ENCODE measurements around the gene ID2.

Gene ID2

DNA sequence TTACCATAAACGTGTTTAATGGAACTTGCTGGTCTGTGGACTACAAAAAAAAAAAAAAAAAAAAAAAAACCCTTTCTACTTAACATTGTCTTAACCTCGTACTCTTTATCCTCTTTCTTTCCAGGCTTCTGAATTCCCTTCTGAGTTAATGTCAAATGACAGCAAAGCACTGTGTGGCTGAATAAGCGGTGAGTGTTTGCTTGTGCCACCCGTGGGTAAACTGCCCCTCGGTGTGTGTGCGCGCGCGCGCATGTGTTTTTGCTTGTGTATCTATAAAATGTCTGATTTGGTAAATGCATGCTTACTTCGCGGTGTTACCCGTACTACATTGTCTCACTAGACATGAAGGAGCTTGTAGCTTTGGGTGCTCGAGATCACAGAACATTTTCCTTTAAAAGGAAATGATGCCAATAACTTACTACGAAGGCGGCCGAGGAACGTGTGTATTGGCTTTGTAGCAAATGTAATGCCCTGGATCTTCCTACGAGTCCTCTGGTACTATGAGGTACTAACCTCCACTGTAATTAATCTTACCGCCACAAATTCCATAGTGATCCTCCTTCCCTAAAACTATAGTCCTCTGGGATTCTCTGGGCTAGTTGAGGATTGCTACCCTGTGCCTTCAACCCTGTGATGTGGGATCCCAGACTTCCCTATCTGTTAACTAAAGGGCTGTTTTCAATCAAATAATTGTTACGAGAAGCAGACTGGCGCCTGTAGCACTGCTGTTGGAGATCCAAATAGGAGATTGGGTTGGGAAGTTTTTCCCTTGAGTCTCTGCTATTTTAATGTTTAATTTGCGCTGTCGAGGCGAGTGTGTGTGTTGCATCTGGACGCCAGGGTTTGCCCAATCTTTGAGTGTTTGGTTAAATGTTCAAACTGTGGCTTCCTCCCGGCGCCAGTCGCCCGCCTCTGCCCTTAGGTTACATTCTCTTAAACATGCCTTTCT is 1.1 kb downstream of the ID2 start:
- peak overlapping the region; percentile 86 for H3K4me3 ChIP-seq (ENCODE audit: low read depth, low read length)

DNA sequence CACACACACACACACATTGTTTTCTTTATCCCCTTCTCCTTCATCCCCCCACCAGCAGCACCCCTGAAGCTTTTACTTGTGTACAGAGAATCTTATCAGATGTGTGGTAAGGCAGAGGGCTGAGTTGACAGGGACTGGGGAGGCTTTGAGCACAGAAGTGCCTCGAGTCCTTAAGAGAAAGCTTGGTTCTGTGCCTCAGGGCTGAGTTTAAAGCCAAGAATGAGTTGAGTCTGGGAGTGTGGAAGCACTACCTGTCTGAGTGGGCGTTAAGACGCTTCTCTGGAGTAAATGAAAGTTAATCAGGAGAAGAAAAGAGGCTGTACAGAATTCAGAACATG is 2.7 kb downstream of the ID2 start:
- peak overlapping the region; percentile 6 for H3K4me3 ChIP-seq (ENCODE audit: low read depth, low read length)

DNA sequence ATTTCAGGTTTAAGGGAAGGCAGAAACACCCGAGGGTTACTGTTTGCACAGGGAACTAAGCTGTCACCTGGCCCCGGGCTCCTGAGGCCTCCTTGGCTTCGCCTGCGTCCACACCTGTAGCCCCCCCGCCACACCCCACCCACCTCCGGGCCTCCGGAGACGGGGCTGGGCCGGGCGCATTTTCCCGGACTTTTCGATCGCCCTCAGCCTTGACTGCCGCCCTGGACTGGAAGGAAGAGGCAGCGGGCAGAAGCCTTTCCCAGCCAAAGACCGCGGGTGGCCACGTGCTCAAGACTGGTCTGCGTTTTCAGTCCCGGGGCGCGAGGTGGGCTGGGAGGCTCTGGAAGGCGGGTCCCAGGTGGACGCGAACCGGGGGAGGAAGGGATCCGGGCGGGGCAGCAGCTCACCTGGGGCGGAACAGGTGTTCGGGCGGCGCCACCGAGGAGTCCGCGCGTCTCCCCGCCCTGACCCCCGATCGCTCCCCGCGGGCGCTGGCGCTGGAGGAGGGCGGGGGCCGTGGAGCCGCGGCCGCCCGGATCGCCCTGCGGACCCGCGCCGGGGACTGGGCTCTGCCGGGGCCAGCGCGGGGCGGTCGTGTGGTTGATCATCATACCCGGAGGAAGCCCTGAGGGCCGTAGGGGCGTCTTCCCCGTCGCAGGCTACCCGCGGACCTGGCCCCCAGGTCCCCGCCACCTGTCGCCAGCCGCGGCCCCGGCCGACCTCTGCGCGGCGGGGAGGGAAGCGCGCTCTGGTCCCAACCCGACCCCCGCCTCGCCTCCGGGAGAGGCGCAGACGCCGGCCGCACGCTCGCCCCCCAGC is 3.2 kb downstream of the ID2 start:
- peak overlapping the region; percentile 31 for H3K4me3 ChIP-seq (ENCODE audit: low read depth, low read length)

DNA sequence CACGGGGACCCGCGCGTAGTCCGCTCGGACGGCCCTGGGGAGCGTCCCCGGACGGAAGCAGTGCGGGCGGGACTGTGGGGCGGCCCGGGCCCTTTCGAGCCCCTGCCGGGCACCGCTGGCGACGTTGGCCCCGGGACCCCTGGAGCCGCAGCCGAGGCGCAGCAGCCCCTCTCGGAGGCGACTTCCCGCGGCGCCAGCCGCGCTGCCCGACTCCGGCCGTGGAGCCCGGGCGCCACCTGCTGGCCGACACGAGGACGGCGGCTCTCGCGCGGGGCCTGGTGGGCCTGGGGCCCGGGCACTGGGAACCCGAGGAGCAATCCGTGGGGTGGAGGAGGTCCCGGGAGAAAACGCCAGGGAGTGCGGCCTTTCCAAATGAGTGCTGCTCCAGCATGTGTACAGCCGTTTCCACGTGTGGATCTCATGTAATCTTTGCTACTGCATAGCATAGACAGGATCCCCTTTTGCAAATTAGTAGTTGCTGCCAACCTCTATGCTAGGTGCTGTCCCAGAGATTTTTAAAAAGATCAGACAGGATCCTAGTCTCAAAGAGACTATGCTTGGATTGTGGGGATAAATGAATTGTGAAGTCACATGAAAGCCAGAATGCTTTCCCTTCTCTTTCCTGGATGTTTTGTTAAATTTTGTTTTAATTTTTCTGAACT is 4.0 kb downstream of the ID2 start:
- peak overlapping the region; percentile 31 for H3K4me3 ChIP-seq (ENCODE audit: low read depth, low read length)

DNA sequence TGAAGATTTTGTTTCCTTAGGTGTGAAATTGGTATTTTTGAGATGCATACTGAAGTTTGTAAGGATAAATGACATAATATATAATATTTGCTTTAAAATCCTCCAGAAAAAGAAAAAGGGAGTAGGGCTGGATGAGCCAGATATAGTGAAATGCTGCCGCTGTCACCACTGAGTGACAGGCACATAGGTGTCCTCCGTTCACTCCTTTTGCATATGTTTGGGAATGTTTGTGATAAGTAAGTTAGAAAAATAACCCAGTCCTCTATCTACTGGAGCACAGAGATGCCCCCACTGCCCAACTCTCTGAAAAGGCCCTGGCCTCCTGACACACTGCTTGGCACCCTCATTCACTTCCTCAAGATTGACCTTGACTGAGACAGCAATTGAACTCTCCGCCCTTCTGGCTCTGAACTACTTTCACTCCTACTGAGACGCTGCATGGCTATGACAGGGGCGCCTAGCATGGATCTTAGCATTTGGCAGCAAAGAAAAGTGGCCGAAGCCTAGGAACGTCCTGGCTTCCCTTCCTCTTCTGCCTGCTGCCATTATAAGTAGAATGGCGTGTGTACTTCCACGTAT is 10.1 kb downstream of the ID2 start:
- H3K4me3 ChIP-seq (ENCODE audit: low read depth, low read length): no peak overlapping the region

DNA sequence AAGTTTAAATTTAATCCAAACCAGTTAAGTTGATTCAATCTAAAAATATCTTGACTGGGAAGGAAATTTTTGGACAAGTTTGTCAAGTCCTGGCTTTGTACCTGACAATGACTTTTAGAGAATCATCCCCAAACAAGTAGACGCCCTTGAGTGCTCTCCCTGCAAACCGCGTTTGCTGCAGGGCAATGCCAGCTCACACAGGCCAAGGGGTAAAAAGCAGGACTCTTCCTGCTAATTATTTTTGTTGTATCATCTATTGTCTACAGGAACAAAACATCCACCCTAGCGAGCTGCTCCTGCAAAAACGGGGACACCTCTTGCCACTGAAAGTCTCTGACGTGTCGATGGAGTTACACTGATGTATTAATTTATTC is 10.9 kb downstream of the ID2 start:
- no peak overlapping the region for H3K4me3 ChIP-seq (ENCODE audit: low read depth, low read length)

DNA sequence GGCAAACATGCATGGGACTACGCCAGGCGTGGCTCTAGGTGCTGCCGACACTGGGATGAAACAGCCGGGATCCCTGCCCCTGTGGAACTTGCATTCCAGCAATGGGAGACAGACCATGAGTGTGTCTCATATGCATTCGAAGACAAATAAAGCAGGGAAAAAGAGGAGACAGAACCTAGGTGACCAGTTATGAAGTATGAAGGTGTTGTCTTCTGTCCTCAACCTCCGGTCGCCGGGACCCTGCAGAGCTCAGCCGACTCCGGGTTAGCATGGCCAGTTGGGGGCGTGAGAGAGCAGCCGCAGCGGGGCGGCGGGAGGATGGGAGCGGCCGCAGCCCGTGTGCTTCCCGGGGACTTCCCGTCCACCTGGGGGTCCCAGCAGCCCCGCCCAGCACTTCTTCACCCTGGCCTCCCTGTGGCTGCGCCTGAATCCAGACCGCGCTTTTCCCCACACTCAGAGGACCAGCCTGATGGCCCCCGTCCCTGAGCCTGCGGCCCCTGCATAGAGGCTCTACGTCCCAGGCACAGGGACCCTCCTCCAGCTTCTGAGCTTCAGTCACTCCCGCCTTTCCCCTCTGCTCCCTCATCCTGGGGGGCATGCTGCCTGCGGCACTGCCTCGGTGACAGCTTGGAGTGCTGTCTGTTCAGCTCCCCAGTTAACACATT is 11.4 kb downstream of the ID2 start:
- peak overlapping the region; percentile 13 for H3K4me3 ChIP-seq (ENCODE audit: low read depth, low read length)

DNA sequence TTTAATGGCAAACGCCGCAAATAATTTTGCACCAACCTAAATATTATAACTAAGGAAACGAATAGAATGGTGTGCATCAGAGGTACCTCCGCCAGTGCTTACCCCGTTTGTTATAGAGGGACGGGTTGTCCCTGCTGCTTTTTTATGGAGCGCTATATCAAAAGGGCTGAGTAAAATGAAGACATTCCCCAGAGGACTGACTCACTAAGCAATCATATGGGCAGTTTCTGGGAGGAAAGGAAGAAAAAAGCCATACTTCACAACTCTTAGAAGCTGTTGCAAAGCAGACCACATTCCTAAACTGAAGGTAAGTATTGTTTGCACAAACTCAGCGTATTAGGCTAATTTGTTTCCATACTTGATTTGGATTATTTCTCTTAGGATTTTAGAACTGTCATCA is 12.9 kb downstream of the ID2 start:
- H3K4me3 ChIP-seq (ENCODE audit: low read depth, low read length): no peak overlapping the region

DNA sequence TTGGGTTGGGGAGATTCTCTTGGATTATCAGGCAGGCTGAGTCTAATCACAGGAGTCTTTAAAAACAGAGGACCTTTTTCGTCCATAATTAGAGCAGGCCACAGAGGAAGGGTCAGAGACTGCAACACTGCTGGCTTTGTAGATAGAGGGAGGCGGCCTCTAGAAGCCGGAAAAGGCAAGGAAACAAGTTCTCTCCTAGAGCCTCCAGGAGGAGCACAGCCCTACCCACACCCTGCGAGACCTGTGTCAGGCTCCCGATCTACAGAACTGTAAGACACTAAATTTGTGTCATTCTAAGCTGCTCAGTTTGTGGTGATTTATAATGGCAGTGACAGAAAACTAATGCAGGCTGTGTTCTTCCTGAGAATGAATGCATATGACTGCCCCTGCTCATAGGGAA is 15.3 kb downstream of the ID2 start:
- H3K4me3 ChIP-seq (ENCODE audit: low read depth, low read length): no peak overlapping the region

DNA sequence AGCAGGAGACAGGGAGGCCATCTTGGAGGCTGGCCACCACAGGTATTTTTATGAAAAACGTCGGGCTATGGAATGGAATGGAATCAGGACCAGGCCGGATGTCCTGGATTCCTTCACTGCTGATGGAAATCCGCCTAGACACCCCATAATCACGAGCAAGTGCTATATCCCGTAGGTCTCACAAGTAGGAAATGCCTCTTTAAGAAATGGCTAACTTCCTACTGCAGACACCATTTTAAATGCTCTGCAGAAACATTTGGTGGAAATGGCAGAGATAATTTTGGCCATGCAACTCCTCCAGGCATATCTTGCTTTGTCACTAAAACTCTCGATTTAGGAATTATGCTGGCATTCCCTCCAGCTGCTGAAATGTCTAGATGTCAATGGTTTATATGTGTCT is 18.0 kb downstream of the ID2 start:
- no peak overlapping the region for H3K4me3 ChIP-seq (ENCODE audit: low read depth, low read length)

DNA sequence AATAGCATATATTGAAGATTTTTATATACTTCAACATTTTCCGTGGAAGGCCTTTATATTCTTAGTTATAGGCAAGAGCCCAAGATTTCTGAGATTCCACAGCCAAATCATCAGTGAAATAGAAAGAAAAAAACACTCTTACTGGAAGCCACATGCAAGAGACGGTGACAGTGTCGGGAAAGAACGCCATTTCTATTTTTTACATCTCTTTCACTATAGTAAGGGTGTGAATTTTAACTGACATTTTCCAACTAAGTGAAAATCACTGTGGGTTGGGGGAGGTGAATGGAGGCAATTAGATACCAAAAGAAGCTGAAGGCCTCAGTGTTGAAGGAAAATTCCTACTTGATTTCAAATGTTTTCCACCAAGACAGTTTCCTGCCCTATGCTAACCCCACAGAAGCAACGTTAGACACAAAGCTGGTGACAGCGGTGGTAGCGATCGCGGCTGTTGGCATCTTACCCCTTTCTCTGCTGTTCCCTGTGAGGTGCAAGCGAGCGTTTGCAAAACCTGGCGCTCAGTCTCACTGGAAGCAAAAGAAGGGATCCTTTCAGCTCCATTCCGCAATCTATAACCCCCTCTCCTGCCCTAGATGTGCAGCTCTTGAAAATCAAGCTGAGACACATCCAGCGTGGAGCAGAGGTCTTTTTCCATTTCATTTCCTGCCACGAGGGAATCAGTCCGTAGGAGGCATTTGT is 20.0 kb downstream of the ID2 start:
- no peak overlapping the region for H3K4me3 ChIP-seq (ENCODE audit: low read depth, low read length)

DNA sequence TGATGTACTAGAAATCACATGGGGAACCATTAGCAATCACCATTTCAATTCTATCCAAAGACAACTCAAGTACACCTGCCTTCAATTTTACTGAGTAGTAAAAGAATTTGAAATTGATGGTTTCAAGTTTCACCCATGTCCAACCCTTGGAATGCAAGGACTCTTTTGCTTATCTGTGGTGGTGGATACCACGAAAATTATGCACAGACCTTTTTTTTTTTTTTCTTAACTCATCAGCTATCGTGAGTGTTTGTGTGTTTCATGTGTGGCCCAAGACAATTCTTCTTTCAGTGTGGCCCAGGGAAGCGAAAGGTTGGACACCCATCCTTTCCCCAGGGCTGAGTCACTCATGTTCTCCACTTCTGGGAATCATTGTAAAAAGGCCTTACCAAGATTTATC is 23.1 kb downstream of the ID2 start:
- H3K4me3 ChIP-seq (ENCODE audit: low read depth, low read length): no peak overlapping the region

DNA sequence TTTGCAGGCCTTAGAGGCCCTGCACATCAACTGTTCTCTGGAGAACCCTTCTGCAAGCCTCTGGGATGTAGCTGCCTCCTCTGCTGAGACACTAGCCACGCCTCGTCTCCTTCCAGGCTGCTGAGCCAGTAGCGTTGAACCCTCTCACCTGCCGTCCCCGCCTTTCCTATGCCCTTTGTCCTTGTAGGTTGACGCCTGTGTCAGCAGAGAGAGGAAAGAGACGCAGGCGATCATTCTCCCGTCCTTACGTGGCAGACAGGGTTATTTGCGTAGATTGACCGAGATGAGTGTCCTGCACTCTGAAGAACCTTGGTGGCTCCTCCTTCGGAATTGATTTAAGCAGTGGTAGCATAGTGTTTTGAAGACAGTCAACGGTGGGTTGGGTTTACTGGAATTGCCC is 27.8 kb downstream of the ID2 start:
- H3K4me3 ChIP-seq (ENCODE audit: low read depth, low read length): no peak overlapping the region

DNA sequence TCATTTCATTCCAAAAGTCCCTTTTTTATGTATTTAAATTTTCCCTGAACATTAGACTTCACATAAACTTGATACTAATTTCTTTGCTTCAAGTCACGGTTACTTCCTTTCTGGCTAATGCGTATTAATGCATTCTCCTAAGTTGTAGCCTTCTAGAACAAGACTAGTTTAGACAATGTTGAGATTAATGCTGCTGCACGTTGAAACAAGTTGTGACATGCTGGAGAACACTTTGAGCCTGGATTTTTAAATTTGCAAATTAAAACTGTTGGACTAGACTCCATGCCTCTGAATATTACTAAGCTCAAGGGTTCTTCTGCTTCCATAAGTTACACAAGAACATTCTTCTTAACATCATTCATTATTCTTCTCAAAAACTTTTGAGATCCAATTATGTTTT is 29.1 kb downstream of the ID2 start:
- H3K4me3 ChIP-seq (ENCODE audit: low read depth, low read length): no peak overlapping the region

DNA sequence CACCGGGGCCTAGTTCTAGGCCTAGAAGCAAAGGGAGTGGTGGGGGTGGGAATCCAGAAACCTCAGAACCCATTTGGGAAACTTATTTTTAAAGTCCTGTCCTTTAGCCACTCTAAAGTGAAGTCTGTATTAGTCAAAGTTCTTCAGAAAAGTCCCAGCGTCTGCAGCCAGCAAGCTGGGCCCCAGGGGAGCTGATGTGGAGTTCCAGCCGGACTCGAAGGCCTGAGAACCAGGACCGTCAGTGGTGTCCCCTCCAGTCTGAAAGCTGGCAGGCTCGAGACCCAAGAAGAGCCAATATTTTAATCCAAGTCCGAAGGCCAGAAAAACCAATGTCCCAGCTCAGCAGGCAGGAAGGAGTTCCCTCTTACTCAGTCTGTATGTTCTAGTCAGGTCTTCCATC is 32.4 kb downstream of the ID2 start:
- no peak overlapping the region for H3K4me3 ChIP-seq (ENCODE audit: low read depth, low read length)

DNA sequence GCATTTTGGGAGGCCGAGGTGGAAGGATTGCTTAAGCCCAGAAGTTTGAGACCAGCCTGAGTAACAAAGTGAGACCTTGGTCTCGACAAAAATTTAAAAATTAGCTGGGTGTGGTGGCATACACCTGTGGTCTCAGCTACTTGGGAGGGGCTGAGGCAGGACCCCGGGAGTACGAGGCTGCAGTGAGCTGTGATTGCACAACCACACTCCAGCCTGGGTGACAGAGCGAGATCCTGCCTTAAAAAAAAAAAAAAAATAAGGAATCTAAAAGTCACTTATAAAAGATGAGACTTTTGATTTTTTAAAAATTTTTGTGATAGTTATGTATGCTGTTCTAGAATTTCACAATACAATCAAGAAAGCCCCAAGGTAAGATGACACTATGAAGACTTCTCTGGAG is 33.1 kb downstream of the ID2 start:
- no peak overlapping the region for H3K4me3 ChIP-seq (ENCODE audit: low read depth, low read length)

DNA sequence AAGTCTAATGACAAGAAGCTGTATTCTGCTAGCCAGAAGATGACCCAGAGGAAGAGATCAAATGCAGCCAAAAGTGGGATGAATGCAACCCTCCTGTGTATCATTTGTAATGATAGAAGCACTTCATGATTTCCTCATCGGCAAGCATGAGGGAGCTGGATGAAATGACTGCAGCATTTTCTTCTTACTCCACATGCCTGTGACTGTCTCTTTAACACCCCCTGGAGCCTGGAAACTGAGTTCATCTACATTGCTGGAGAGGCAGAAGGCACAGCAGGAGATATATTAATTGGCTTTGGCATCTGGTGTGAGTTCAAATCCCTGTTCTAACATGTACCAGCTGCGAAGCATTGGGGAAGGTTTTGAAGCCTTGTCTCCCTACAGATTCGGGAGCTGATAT is 37.7 kb downstream of the ID2 start:
- no peak overlapping the region for H3K4me3 ChIP-seq (ENCODE audit: low read depth, low read length)

DNA sequence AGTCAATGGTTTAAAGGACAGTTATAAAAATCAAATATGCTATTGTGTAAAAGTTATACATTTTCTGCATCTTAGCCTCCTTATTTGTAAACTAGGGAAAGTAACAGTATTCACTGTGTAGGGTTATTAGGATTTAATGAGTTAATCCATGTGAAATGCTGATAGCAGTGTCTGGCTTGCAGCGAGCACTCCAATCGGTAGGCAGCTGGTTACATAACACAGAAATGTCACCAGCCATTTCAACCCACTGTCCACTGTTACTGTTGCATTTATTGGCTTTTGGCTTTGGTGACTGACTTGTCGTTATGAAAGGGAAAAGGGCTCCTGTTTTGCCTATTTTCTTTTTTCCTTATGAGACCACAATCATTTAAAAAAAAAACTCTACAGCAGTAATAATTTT is 38.9 kb downstream of the ID2 start:
- no peak overlapping the region for H3K4me3 ChIP-seq (ENCODE audit: low read depth, low read length)

DNA sequence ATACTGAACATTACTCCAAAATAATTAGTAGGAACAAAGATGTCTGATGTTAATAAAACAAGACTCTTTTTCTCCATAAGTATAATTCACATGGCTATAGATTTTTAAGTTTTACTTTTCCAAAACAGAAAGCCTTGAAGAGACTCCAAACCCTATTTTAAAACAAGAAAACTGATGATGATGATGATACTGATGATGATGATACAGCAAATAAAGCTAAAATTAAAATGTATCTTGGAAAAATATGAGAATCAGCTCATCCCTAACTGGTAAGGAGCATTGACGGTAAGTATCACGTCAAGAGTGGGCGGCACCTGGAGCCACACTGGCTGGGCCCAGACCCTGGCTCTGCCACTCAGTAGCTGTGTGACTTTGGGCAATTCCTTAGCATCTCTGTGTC is 39.6 kb downstream of the ID2 start:
- H3K4me3 ChIP-seq (ENCODE audit: low read depth, low read length): no peak overlapping the region

DNA sequence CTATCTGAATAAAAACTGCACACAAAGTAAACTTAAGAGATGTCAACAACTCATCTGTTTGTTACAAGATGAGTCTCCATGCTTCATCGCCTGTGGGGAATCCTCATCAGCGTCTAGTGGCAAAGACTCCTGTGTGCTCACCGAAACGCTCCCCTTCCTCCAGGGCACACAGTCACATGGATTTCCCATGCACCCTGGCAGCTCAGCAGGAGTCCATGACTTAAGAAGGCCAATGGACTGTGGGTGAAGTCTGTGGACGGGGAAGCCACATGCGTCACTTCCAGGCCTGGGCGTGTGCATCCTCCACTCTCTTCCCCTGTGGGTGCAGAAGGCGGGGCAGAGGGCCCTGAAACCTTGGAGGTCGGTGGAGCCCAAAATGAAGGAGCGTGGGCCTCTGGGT is 41.1 kb downstream of the ID2 start:
- H3K4me3 ChIP-seq (ENCODE audit: low read depth, low read length): no peak overlapping the region

Measured in iPS-11a (cell line).